MM.1S (cell line): ENCODE data around the gene LRRC26.

Source experiments
- CTCF ChIP-seq: fragments of 300-600 bp; sonication (generic); IDR thresholded peaks from 2 replicates; pipeline ENCODE4 v1.5.1; 2016; ENCODE audit warnings: antibody characterized with exemption, low read length, mixed read lengths
- EZH2 ChIP-seq: fragments of 300-600 bp; sonication (generic); optimal IDR thresholded peaks from 2 replicates; pipeline ENCODE3; 2017; ENCODE audit warnings: low read depth, mild to moderate bottlenecking, antibody characterized with exemption, low read length, mixed read lengths

GRCh38 chr9:137126786-137127185 is 43.1 kb downstream of the LRRC26 start:
- TF ChIP-seq CTCF = no peak
- TF ChIP-seq EZH2 = no peak
